RWPE2 (cell line): ENCODE measurements around the gene DHX34.
A peak's percentile ranks its signal among the peaks of the same experiment; 100 is the strongest.
"Not testable (repeated sequence)": the region's sequence is repeated elsewhere in the genome, so short reads cannot be mapped to it uniquely, and the experiment has no call there.

Experiments used
- ATAC-seq: fragments of 200-7000 bp; cut with Tn5 transposase; 3 replicates; pipeline ENCODE4 v1.9.1; 2021; ENCODE audit warnings: low read depth
- DNase-seq: peaks from one replicate; pipeline ENCODE4 v3.0.0-alpha.2; 2020; ENCODE audit warnings: low spot score
- H3K27ac ChIP-seq: fragments of 450-650 bp; 2 replicates; pipeline ENCODE4 v1.5.1; 2017; ENCODE audit warnings: mild to moderate bottlenecking; ENCODE audit not compliant: poor library complexity, severe bottlenecking
- H3K27me3 ChIP-seq: fragments of 250-450 bp; sonication (Bioruptor Pico); 2 replicates; pipeline ENCODE4 v1.5.1; 2021; ENCODE audit warnings: mild to moderate bottlenecking, moderate library complexity; ENCODE audit not compliant: insufficient read depth, poor library complexity, severe bottlenecking
- H3K36me3 ChIP-seq: fragments of 250-450 bp; sonication (Bioruptor Pico); 2 replicates; pipeline ENCODE4 v1.5.1; 2020; ENCODE audit warnings: low read depth, mild to moderate bottlenecking, moderate library complexity
- H3K4me1 ChIP-seq: fragments of 250-450 bp; sonication (Bioruptor Pico); 2 replicates; pipeline ENCODE4 v1.5.1; 2021; ENCODE audit warnings: mild to moderate bottlenecking, moderate library complexity; ENCODE audit not compliant: insufficient read depth, poor library complexity, severe bottlenecking
- H3K4me3 ChIP-seq: fragments of 250-450 bp; sonication (Bioruptor Pico); 2 replicates; pipeline ENCODE4 v1.5.1; 2021; ENCODE audit warnings: mild to moderate bottlenecking, moderate library complexity; ENCODE audit not compliant: severe bottlenecking
- H3K9me3 ChIP-seq: fragments of 250-450 bp; sonication (Bioruptor Pico); 2 replicates; pipeline ENCODE4 v1.5.1; 2021; ENCODE audit warnings: mild to moderate bottlenecking, moderate library complexity; ENCODE audit not compliant: severe bottlenecking
- TF ChIP-seq, protein P1 (sequence below): fragments of 450-650 bp; IDR thresholded peaks from one replicate; pipeline ENCODE4 v1.5.1; 2017; ENCODE audit warnings: mild to moderate bottlenecking, moderate library complexity; ENCODE audit not compliant: poor library complexity, severe bottlenecking

Gene DHX34

GRCh38 chr19:47324502-47324901 is 24.6 kb upstream of the DHX34 start:
- Histone ChIP-seq H3K4me3 (no peak overlapping the region), H3K4me1 (no peaks in the 10 kb centered on the region), H3K36me3 (no peaks in the 10 kb centered on the region), H3K27me3 (no peaks in the 10 kb centered on the region), H3K9me3 (no peaks in the 10 kb centered on the region), H3K27ac (no peak overlapping the region)
- DNase-seq, result no peak
- no peak for ATAC-seq
- TF ChIP-seq, protein P1, sequence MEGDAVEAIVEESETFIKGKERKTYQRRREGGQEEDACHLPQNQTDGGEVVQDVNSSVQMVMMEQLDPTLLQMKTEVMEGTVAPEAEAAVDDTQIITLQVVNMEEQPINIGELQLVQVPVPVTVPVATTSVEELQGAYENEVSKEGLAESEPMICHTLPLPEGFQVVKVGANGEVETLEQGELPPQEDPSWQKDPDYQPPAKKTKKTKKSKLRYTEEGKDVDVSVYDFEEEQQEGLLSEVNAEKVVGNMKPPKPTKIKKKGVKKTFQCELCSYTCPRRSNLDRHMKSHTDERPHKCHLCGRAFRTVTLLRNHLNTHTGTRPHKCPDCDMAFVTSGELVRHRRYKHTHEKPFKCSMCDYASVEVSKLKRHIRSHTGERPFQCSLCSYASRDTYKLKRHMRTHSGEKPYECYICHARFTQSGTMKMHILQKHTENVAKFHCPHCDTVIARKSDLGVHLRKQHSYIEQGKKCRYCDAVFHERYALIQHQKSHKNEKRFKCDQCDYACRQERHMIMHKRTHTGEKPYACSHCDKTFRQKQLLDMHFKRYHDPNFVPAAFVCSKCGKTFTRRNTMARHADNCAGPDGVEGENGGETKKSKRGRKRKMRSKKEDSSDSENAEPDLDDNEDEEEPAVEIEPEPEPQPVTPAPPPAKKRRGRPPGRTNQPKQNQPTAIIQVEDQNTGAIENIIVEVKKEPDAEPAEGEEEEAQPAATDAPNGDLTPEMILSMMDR, result no peak

GRCh38 chr19:47330466-47330869 is 18.6 kb upstream of the DHX34 start:
- TF ChIP-seq, protein P1, result no peak
- no peak for DNase-seq
- Histone ChIP-seq H3K27me3 (no peaks in the 10 kb centered on the region), H3K4me1 (peaks cover 5% of the 10 kb centered on the region), H3K4me3 (no peak overlapping the region), H3K27ac (no peak overlapping the region), H3K36me3 (no peaks in the 10 kb centered on the region), H3K9me3 (no peaks in the 10 kb centered on the region)
- peak; percentile 42; the same call in 1 of the 3 replicates for ATAC-seq

GRCh38 chr19:47331490-47331889 is 17.6 kb upstream of the DHX34 start:
- peaks cover 5% of the 10 kb centered on the region for H3K4me1 ChIP-seq
- no peak overlapping the region for H3K27ac ChIP-seq
- ATAC-seq (no peak), DNase-seq (no peak)
- no peaks in the 10 kb centered on the region for H3K36me3 ChIP-seq
- H3K9me3 ChIP-seq, result no peaks in the 10 kb centered on the region
- H3K4me3 ChIP-seq, result no peak overlapping the region
- TF ChIP-seq, protein P1, result no peak
- no peaks in the 10 kb centered on the region for H3K27me3 ChIP-seq

- no peak for DNase-seq
- H3K27me3 ChIP-seq, result no peaks in the 10 kb centered on the region
These were observed 17.1 kb upstream of the DHX34 start, which contains the start of gene C5AR2 for GRCh38 chr19:47331931-47332547. TSS of gene C5AR2 (plus strand) at chr19:47332175. CDS start at chr19:47340800, 8,625 bp downstream.

GRCh38 chr19:47336765-47337718 is 12.1 kb upstream of the DHX34 start:
- H3K4me3 ChIP-seq, DNase-seq: not testable (repeated sequence)

More at GRCh38 chr19:47331931-47332547, 17.1 kb upstream of the DHX34 start, which contains the start of gene C5AR2:
- Histone ChIP-seq H3K9me3 (no peaks in the 10 kb centered on the region), H3K27ac (no peak within 1 kb of the TSS), H3K36me3 (no peaks in the 10 kb centered on the region), H3K4me1 (peaks cover 5% of the 10 kb centered on the region), H3K4me3 (no peak within 1 kb of the TSS)
- peak; percentile 41; the same call in 1 of the 3 replicates for ATAC-seq
- TF ChIP-seq, protein P1, result no peak

More at GRCh38 chr19:47336765-47337718, 12.1 kb upstream of the DHX34 start:
- not testable (repeated sequence) for H3K27me3 ChIP-seq, H3K27ac ChIP-seq, H3K9me3 ChIP-seq, H3K4me1 ChIP-seq, H3K36me3 ChIP-seq
- peak; percentile 35; the same call in 1 of the 3 replicates for ATAC-seq
